PFSK-1 (cell line): Measurements from ENCODE around the gene MATN3.

Experiments
- POLR2AphosphoS5 ChIP-seq: IDR thresholded peaks from 2 replicates; pipeline ENCODE4 v1.6.1; 2012; ENCODE audit warnings: low read depth, mild to moderate bottlenecking, control low read depth, low read length, moderate library complexity
- REST ChIP-seq, 2 experiments: IDR thresholded peaks; 2 replicates each; pipeline versions ENCODE4 v1.6.1 to v1.8.0; 2011 to 2012; ENCODE audit warnings: low read depth in 2 of 2, low read length in 2 of 2, control low read depth in 1 of 2, inconsistent platforms in 1 of 2, mild to moderate bottlenecking in 1 of 2, moderate library complexity in 1 of 2; ENCODE audit not compliant: insufficient read depth in 1 of 2

- no peak for TF ChIP-seq POLR2AphosphoS5
- TF ChIP-seq REST (IDR thresholded peaks at IDR 0.05; ENCODE audit: insufficient read depth in 1 of 2, low read depth in 2 of 2, low read length in 2 of 2), result no peak
Measured at GRCh38 chr2:20012032-20012281, 511 bp downstream of the MATN3 start.
